K562 (cell line): ENCODE results near the gene USP5. TPM values are rescaled to one million over a fixed set of nuclear protein-coding genes. Genes with fewer than 3 reads are reported as not detected.
A peak's percentile ranks its signal among the peaks of the same experiment; 100 is the strongest.

Experiments
- ATAC-seq: fragments of 200-7000 bp; cut with Tn5 transposase; 3 replicates; pipeline ENCODE4 v1.9.1; 2020; ENCODE audit warnings: moderate library complexity
- BruUV-seq: library from RNA; stranded (reverse); fragments of 400-500 nt; replicated peaks from 2 replicates; lab custom pipeline; 2021; lab: Mats Ljungman, UMichigan
- CTCF ChIA-PET: fragments of 300-600 bp; formaldehyde crosslinking; extraction: SDS; loops from one replicate; lab custom pipeline; 2021; ENCODE audit warnings: low intra/inter-chr PET ratio; lab: Yijun Ruan, JAX
- POLR2A ChIA-PET: fragments of 300-600, 350-650 bp; sonication (Branson Sonifier 250); formaldehyde crosslinking; extraction: SDS; loops from one replicate; lab custom pipeline; 2021; ENCODE audit warnings: antibody characterized with exemption, inconsistent platforms; lab: Yijun Ruan, JAX
- DNase-seq, 4 experiments: peaks; one replicate each; pipeline versions ENCODE4 v3.0.0 to v3.0.0-alpha.2; 2011 to 2018; ENCODE audit warnings: low spot score in 3 of 4, mixed read lengths in 3 of 4; ENCODE audit errors: extremely low read depth in 1 of 4
- FAIRE-seq: peaks from 2 replicates; lab custom pipeline; 2011; peaks lifted over from hg19 to GRCh38; lab: Jason Lieb, UNC
- H2AFZ ChIP-seq: 2 replicates; pipeline ENCODE4 v1.6.0; 2011; ENCODE audit warnings: low read depth, low read length, control low read depth, inconsistent platforms
- H3K27ac ChIP-seq: fragments of 200-600 bp; 3 replicates; pipeline ENCODE4 v1.8.0; 2011; ENCODE audit warnings: low read depth, mild to moderate bottlenecking, control low read depth, inconsistent platforms, low read length, moderate library complexity, mixed read lengths; ENCODE audit errors: extremely low read depth
- H3K27me3 ChIP-seq, 2 experiments: fragments of 300-600 bp in 1 of 2; 2 replicates in 1 of 2; 3 replicates in 1 of 2; pipeline versions ENCODE4 v1.6.0 to v1.8.0; 2011; ENCODE audit warnings: inconsistent platforms in 2 of 2, low read length in 2 of 2, mild to moderate bottlenecking in 1 of 2, mixed read lengths in 1 of 2, moderate library complexity in 1 of 2; ENCODE audit not compliant: control insufficient read depth in 2 of 2, insufficient read depth in 2 of 2
- H3K36me3 ChIP-seq: fragments of 300-600 bp; 3 replicates; pipeline ENCODE4 v1.8.0; 2011; ENCODE audit warnings: mild to moderate bottlenecking, low read length, inconsistent platforms; ENCODE audit not compliant: control insufficient read depth, insufficient read depth
- H3K4me1 ChIP-seq, 2 experiments: fragments of 200-600 bp in 1 of 2; replicated peaks in 1 of 2; 2 replicates in 1 of 2; 3 replicates in 1 of 2; pipeline versions ENCODE4 v1.5.1 to v1.8.0; 2011; ENCODE audit warnings: inconsistent platforms in 2 of 2, low read length in 2 of 2, mild to moderate bottlenecking in 1 of 2, mixed read lengths in 1 of 2, moderate library complexity in 1 of 2; ENCODE audit not compliant: control insufficient read depth in 2 of 2, insufficient read depth in 2 of 2
- H3K4me2 ChIP-seq: 2 replicates; pipeline ENCODE4 v1.6.1; 2011; ENCODE audit warnings: low read length, control low read depth, inconsistent platforms, mixed read lengths; ENCODE audit not compliant: insufficient read depth
- H3K4me3 ChIP-seq: fragments of 200-600 bp; sonication (generic), shearing (Covaris generic); 2 replicates; pipeline ENCODE4 v1.5.1; 2016; ENCODE audit warnings: control low read depth, inconsistent platforms
- H3K79me2 ChIP-seq: fragments of 200-600 bp; 3 replicates; pipeline ENCODE4 v1.8.0; 2011; ENCODE audit warnings: low read length, inconsistent platforms; ENCODE audit not compliant: control insufficient read depth, insufficient read depth
- H3K9ac ChIP-seq, 2 experiments: 2 replicates each; pipeline versions ENCODE4 v1.6.0 to v1.6.1; 2011; ENCODE audit warnings: low read depth in 2 of 2, low read length in 2 of 2, control low read depth in 1 of 2, inconsistent platforms in 1 of 2, mild to moderate bottlenecking in 1 of 2, mixed read lengths in 1 of 2; ENCODE audit not compliant: insufficient read depth in 1 of 2
- H3K9me1 ChIP-seq: one replicate; pipeline ENCODE4 v1.6.0; 2011; ENCODE audit warnings: inconsistent platforms, mild to moderate bottlenecking, low read length, moderate library complexity; ENCODE audit not compliant: control insufficient read depth, insufficient read depth
- H3K9me3 ChIP-seq: replicated peaks from 2 replicates; pipeline ENCODE4 v1.5.1; 2011; ENCODE audit warnings: low read depth, low read length, inconsistent platforms; ENCODE audit not compliant: control insufficient read depth, insufficient read depth
- H4K20me1 ChIP-seq: replicated peaks from 2 replicates; pipeline ENCODE4 v1.6.1; 2011; ENCODE audit warnings: low read length, inconsistent platforms, mixed read lengths; ENCODE audit not compliant: control insufficient read depth, insufficient read depth
- FOXA3 ChIP-seq, 2 experiments: fragments of 450-650 bp in 1 of 2; sonication (generic) in 1 of 2; formaldehyde crosslinking; IDR thresholded peaks in 1 of 2; conservative IDR thresholded peaks in 1 of 2; 2 replicates each; pipeline versions ENCODE4 v1.4.0 to v1.8.0; 2020 to 2022; ENCODE audit warnings: mild to moderate bottlenecking in 2 of 2, missing genetic modification reagents in 1 of 2
- HDAC2 ChIP-seq: fragments of 450-650 bp; IDR thresholded peaks from 2 replicates; pipeline ENCODE4 v1.6.1; 2016; ENCODE audit warnings: mild to moderate bottlenecking
- NCOA1 ChIP-seq: fragments of 450-650 bp; IDR thresholded peaks from 2 replicates; pipeline ENCODE4 v1.6.1; 2016; ENCODE audit warnings: low read depth
- NELFE ChIP-seq: IDR thresholded peaks from 2 replicates; pipeline ENCODE4 v1.6.1; 2011; ENCODE audit warnings: mild to moderate bottlenecking; ENCODE audit not compliant: insufficient read depth, insufficient read length
- POLR2G ChIP-seq: fragments of 200-400 bp; formaldehyde crosslinking; IDR thresholded peaks from 2 replicates; pipeline ENCODE4 v1.6.1; 2017; ENCODE audit warnings: low read depth, mild to moderate bottlenecking, antibody characterized with exemption, low read length, moderate library complexity
- RFX1 ChIP-seq: fragments of 450-650 bp; IDR thresholded peaks from 2 replicates; pipeline ENCODE4 v1.6.1; 2016; ENCODE audit warnings: mild to moderate bottlenecking, moderate library complexity
- WGBS: fragments of 100-300 bp; shearing (Covaris generic); methylation state at CpG from one replicate; pipeline ENCODE4 v1.1.6; 2016; ENCODE audit warnings: low coverage, mixed read lengths; ENCODE audit not compliant: insufficient coverage; ENCODE audit errors: missing lambda C conversion rate; 5-methylcytosine and 5-hydroxymethylcytosine counted together
- in situ Hi-C: fragments of 300-500 bp; cut with MboI; formaldehyde crosslinking; loops from 4 replicates; pipeline ENCODE4 v1.15.0; 2018; ENCODE audit warnings: inconsistent platforms, mixed read lengths
- intact Hi-C: fragments of 100-400 bp; cut with micrococcal nuclease; formaldehyde crosslinking; loops from 2 replicates; pipeline ENCODE4 v1.14.2; 2022
- polyA plus RNA-seq, 8 experiments: library from polyadenylated mRNA; depleted of rRNA in 4 of 8; stranded (reverse) in 5 of 8; unstranded in 3 of 8; fragments of >200 nt; fragmentation: Nextera tagmentation in 2 of 8; fragmentation: Illumina TruSeq in 1 of 8; extraction: Ambion mirVana in 2 of 8; extraction: Trizol in 1 of 8; gene quantifications; 2 replicates each; pipeline versions ENCODE4 v1.2.1 to v1.2.3, GENCODE V29; 2011 to 2014; ENCODE audit warnings: inconsistent platforms in 1 of 8, missing spikeins in 1 of 8
- total RNA-seq, 7 experiments: library from RNA; depleted of rRNA in 6 of 7; stranded (reverse); fragments of >200 nt in 6 of 7; fragmentation: Illumina TruSeq in 2 of 7; extraction: Trizol in 2 of 7; gene quantifications; 2 replicates each; pipeline versions ENCODE4 v1.2.1 to v1.2.3, GENCODE V29; 2011 to 2021; ENCODE audit warnings: low replicate concordance in 1 of 7
- TF ChIP-seq, protein P1 (sequence below): sonication (generic); formaldehyde crosslinking; IDR thresholded peaks from 2 replicates; pipeline ENCODE4 v1.4.0; 2020; ENCODE audit warnings: mild to moderate bottlenecking, missing genetic modification reagents
- TF ChIP-seq, protein P2 (sequence below): sonication (generic); formaldehyde crosslinking; IDR thresholded peaks from 2 replicates; pipeline ENCODE4 v1.8.0; 2022; ENCODE audit warnings: missing genetic modification reagents, mild to moderate bottlenecking, moderate library complexity, borderline replicate concordance
- TF ChIP-seq, protein P3 (sequence below): sonication (generic); formaldehyde crosslinking; IDR thresholded peaks from 2 replicates; pipeline ENCODE4 v1.9.0; 2022; ENCODE audit warnings: mild to moderate bottlenecking, missing genetic modification reagents
- TF ChIP-seq, protein P4 (sequence below), 2 experiments: fragments of 450-650 bp; conservative IDR thresholded peaks; 2 replicates each; pipeline ENCODE4 v1.6.1; 2017; ENCODE audit warnings: mild to moderate bottlenecking in 2 of 2, moderate library complexity in 2 of 2

Gene USP5
- total and polyA plus RNA-seq, 9 of the 15 experiments (the other 6 are each of a cell fraction or from before 2014, with no cell fraction given) = 1.4 to 107 (median 48.6) TPM

DNA sequence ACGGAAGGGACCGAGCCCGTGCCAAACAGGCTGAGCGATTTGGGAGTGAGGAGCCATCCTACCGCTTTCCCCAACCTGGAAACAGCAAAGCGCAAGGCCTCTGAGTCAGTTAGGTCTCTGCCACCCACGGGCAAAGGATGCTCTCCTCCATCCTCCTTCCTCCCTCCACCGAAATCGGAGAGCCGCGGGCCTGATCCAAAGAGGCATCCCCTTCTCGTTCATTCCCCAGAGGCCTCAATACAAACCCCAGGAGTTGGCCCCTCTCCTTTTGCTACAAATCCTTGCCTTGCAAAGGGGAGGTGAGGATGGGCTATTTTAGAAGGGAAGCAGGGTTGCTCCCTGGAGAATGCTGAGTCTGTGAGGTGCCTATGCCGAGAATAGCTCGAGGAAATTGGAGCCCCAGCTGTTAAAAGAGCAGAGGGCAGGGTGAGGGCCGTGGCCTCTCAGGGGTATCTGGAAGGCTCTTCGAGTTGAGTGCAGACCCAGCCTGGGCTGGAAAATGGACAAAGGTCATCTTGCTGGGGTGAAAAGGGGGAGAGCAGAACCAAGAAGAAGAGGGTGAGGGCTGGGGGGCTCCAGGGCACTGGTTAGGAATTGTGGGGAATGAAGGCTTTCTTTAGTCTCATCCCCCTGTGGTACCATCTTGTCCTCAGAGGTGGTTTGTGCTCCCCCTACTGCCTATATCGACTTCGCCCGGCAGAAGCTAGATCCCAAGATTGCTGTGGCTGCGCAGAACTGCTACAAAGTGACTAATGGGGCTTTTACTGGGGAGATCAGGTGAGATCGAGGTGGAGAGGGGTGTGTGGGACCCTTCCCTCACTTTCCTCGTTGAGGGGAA, 16.5 kb downstream of the USP5 start (continued):
- TF ChIP-seq, protein P1, sequence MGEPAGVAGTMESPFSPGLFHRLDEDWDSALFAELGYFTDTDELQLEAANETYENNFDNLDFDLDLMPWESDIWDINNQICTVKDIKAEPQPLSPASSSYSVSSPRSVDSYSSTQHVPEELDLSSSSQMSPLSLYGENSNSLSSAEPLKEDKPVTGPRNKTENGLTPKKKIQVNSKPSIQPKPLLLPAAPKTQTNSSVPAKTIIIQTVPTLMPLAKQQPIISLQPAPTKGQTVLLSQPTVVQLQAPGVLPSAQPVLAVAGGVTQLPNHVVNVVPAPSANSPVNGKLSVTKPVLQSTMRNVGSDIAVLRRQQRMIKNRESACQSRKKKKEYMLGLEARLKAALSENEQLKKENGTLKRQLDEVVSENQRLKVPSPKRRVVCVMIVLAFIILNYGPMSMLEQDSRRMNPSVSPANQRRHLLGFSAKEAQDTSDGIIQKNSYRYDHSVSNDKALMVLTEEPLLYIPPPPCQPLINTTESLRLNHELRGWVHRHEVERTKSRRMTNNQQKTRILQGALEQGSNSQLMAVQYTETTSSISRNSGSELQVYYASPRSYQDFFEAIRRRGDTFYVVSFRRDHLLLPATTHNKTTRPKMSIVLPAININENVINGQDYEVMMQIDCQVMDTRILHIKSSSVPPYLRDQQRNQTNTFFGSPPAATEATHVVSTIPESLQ (CRISPR knock-in tag) = no peak

DNA sequence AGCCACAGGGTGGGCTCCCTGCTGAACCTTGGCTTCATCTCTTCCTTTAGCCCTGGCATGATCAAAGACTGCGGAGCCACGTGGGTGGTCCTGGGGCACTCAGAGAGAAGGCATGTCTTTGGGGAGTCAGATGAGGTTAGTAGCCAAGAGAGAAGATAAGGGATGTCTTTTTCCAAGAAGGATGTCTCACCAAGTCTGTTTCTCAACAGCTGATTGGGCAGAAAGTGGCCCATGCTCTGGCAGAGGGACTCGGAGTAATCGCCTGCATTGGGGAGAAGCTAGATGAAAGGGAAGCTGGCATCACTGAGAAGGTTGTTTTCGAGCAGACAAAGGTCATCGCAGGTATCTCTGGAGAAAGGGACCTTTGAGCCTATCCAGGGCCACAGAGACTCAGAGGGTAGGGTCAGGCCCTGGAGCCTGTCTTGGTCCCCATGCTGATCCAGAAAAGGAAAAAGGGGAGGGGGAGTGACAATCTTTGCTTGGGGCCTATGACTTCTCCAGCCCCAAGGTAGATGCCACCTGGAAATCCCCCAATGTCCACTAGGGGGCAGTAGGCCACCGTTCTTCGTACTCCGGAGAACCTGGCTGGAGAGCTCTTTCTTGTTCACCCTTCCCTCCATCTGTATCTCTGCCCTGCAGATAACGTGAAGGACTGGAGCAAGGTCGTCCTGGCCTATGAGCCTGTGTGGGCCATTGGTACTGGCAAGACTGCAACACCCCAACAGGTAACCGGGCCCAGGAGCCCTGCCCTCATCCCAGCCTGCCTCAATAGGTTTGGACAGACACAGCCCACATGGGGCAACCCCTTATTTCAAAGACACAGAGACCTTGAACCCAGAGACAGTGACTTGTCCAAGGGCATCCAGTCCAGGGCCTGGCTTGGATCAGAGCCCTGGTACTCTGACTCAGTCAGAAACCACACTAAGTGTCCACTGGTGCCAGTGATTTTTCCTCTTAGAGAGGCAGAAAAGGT, 17.4 kb downstream of the USP5 start:
- peak; percentile 87 for FAIRE-seq
- TF ChIP-seq, protein P2, sequence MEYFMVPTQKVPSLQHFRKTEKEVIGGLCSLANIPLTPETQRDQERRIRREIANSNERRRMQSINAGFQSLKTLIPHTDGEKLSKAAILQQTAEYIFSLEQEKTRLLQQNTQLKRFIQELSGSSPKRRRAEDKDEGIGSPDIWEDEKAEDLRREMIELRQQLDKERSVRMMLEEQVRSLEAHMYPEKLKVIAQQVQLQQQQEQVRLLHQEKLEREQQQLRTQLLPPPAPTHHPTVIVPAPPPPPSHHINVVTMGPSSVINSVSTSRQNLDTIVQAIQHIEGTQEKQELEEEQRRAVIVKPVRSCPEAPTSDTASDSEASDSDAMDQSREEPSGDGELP (CRISPR knock-in tag) = peak; percentile 34; the same call in 1 of the 2 replicates
- TF ChIP-seq HDAC2 = peak; percentile 31; the same call in 1 of the 2 replicates
- TF ChIP-seq, protein P3, sequence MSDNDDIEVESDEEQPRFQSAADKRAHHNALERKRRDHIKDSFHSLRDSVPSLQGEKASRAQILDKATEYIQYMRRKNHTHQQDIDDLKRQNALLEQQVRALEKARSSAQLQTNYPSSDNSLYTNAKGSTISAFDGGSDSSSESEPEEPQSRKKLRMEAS = peak; percentile 20; the same call in 1 of the 2 replicates
- no peak for TF ChIP-seq RFX1
- TF ChIP-seq NELFE = no peak
- TF ChIP-seq FOXA3 (CRISPR knock-in tag; conservative IDR thresholded peaks at IDR 0.05 in 1 of 2, IDR thresholded peaks at IDR 0.05 in 1 of 2) = no peak
- TF ChIP-seq NCOA1 = no peak
- TF ChIP-seq, protein P4, sequence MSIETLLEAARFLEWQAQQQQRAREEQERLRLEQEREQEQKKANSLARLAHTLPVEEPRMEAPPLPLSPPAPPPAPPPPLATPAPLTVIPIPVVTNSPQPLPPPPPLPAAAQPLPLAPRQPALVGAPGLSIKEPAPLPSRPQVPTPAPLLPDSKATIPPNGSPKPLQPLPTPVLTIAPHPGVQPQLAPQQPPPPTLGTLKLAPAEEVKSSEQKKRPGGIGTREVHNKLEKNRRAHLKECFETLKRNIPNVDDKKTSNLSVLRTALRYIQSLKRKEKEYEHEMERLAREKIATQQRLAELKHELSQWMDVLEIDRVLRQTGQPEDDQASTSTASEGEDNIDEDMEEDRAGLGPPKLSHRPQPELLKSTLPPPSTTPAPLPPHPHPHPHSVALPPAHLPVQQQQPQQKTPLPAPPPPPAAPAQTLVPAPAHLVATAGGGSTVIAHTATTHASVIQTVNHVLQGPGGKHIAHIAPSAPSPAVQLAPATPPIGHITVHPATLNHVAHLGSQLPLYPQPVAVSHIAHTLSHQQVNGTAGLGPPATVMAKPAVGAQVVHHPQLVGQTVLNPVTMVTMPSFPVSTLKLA (conservative IDR thresholded peaks at IDR 0.05) = peak in 1 of 2 experiments; percentile 9; a peak in 1 of 4 replicates
- TF ChIP-seq POLR2G = no peak

More for the DNA sequence above, 17.4 kb downstream of the USP5 start:
- ChIA-PET CTCF (interaction anchor here (0.6 to 1.5 kb wide), 5 partner anchors 63 to 245 kb away, joined by 3 to 5 read pairs (median 3); no protein-coding TSS in a partner anchor), POLR2A (interaction anchor here (0.6 to 11.3 kb wide), 29 partner anchors 9 to 341 kb away, joined by 3 to 174 read pairs (median 4); partner anchors contain the start of genes C12orf57, CDCA3, MLF2 and RNU7-1)
- Histone ChIP-seq H3K4me2 (peak overlapping the region; percentile 87), H3K79me2 (peaks cover 60% of the 10 kb centered on the region), H2AFZ (no peak overlapping the region), H3K9ac (peak overlapping the region; percentile 87 to 98; a peak in 3 of 4 replicates), H3K4me1 (peaks cover 33 to 61% of the 10 kb centered on the region in 2 experiments; a peak in 4 of 5 replicates), H3K4me3 (peak overlapping the region; percentile 96), H3K9me3 (no peaks in the 10 kb centered on the region), H3K36me3 (peaks cover 55% of the 10 kb centered on the region), H3K27ac (peak overlapping the region; percentile 94), H3K9me1 (no peaks in the 10 kb centered on the region), H4K20me1 (peaks cover 47% of the 10 kb centered on the region), H3K27me3 (no peaks in the 10 kb centered on the region)
- 10% methylated on average over 8 of the region's 12 CpGs for WGBS
- intact Hi-C loops = loop anchor here (5.0 kb wide), 1 partner anchor 73 kb away; the partner anchor contains the start of genes C12orf57 and RNU7-1
- in situ Hi-C loops = loop anchor here (5.0 kb wide), 1 partner anchor 73 kb away; the partner anchor contains the start of genes C12orf57 and RNU7-1
- peak; percentile 10; the same call in 2 of the 3 replicates for ATAC-seq
- peak; percentile 31 to 85 (median 48) for DNase-seq
- TSS peak; percentile 53 for BruUV-seq
